ENCODE measurements around the gene DLEC1. TPM values are rescaled to one million over a fixed set of nuclear protein-coding genes. Genes with fewer than 3 reads are reported as not detected.

Gene DLEC1
- total RNA-seq, 4 donors from 2014 or later: 0.19 to 0.42 (median 0.37) TPM

DNA sequence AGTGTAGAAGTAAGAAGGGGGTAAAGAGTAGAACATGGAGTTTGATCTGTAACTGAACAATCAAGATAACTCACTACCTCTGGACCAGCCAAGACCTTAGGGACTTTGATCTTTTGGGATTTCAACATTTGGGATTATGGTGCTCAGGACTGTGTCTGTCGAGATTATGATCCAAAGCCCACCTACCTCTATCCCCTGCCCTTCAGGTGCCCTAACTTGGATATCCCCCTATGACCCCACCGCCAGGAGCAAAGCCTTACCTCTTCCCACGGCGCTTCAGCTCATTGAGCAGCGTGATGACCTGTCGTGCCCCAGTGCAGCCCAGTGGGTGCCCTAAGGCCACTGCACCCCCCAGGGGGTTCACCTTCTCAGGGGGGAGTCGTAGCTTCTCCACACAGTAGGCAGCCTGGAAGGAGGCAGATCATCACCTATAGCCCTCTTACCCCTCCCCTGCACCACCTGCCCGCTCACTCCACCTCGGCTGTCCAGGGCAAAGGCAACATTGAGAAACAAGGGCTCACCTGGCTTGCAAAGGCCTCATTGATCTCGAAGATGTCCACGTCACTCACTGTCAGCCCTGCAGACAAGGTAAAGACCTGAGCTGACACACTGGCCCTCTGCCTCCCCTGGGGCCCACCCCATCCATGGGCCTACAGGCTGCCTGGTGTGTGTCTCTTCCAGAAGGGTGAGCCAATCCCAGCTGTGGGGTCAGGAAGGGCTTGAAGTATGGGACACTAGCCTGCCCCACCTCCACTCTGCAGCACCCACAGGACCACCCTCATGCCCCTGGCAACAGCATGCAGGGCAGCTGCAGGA lies 86.5 kb downstream of the DLEC1 start:
- TF ChIP-seq EP300 (IDR thresholded peaks at IDR 0.05): no peak
- no peak for TF ChIP-seq CTCF (IDR thresholded peaks at IDR 0.05)
- TF ChIP-seq POLR2A (IDR thresholded peaks at IDR 0.05; ENCODE audit: low read depth): no peak
- TF ChIP-seq POLR2AphosphoS5 (IDR thresholded peaks at IDR 0.05): no peak
- Histone ChIP-seq H3K36me3 (peaks cover 56 to 100% (median 98%) of the 10 kb centered on the region in 4 donors), H3K27me3 (no peaks in the 10 kb centered on the region), H3K4me1 (peaks cover 0 to 19% (median 8%) of the 10 kb centered on the region in 4 donors), H3K27ac (replicated peaks in 1 of 4) (no peak overlapping the region), H3K9me3 (no peaks in the 10 kb centered on the region), H3K4me3 (no peak overlapping the region)
- 98% methylated on average over 10 of the region's 11 CpGs for WGBS
- intact Hi-C loops (cut with DNase I): no loop called here
- no peak for DNase-seq (ENCODE audit: extremely low spot score)

GRCh38 chr3:38126121-38126892 lies 87.3 kb downstream of the DLEC1 start:
- WGBS: 94% methylated on average over 5 of the region's 6 CpGs
- no peak for DNase-seq (ENCODE audit: extremely low spot score)

GRCh38 chr3:38127611-38128302 lies 88.7 kb downstream of the DLEC1 start:
- Histone ChIP-seq H3K4me1 (peaks cover 0 to 24% (median 7%) of the 10 kb centered on the region in 4 donors), H3K9me3 (no peaks in the 10 kb centered on the region), H3K27me3 (no peaks in the 10 kb centered on the region), H3K4me3 (no peak overlapping the region), H3K36me3 (peaks cover 55 to 100% (median 97%) of the 10 kb centered on the region in 4 donors), H3K27ac (replicated peaks in 1 of 4) (no peak overlapping the region)
- intact Hi-C loops (cut with DNase I): no loop called here
- no peak for DNase-seq (ENCODE audit: extremely low spot score)
- 98% methylated on average over 4 of the region's 4 CpGs for WGBS
- TF ChIP-seq POLR2AphosphoS5 (IDR thresholded peaks at IDR 0.05) (no peak), EP300 (IDR thresholded peaks at IDR 0.05) (no peak), CTCF (IDR thresholded peaks at IDR 0.05) (no peak), POLR2A (IDR thresholded peaks at IDR 0.05; ENCODE audit: low read depth) (no peak)

More at GRCh38 chr3:38126121-38126892, 87.3 kb downstream of the DLEC1 start:
- no peak overlapping the region for H3K4me3 ChIP-seq
- intact Hi-C loops (cut with DNase I): no loop called here
- H3K4me1 ChIP-seq: peaks cover 0 to 24% (median 7%) of the 10 kb centered on the region in 4 donors
- H3K27ac ChIP-seq (replicated peaks in 1 of 4): no peak overlapping the region
- H3K36me3 ChIP-seq: peaks cover 63 to 100% (median 98%) of the 10 kb centered on the region in 4 donors
- H3K27me3 ChIP-seq: no peaks in the 10 kb centered on the region
- no peaks in the 10 kb centered on the region for H3K9me3 ChIP-seq
- TF ChIP-seq POLR2AphosphoS5 (IDR thresholded peaks at IDR 0.05) (no peak), POLR2A (IDR thresholded peaks at IDR 0.05; ENCODE audit: low read depth) (no peak), EP300 (IDR thresholded peaks at IDR 0.05) (no peak), CTCF (IDR thresholded peaks at IDR 0.05) (no peak)

GRCh38 chr3:38128303-38128655 lies 89.3 kb downstream of the DLEC1 start:
- H3K9me3 ChIP-seq: no peaks in the 10 kb centered on the region
- intact Hi-C loops (cut with DNase I): no loop called here
- H3K4me3 ChIP-seq: no peak overlapping the region
- WGBS: 100% methylated on average over 1 of the region's 1 CpG
- TF ChIP-seq POLR2A (IDR thresholded peaks at IDR 0.05; ENCODE audit: low read depth): no peak
- H3K27ac ChIP-seq (replicated peaks in 1 of 4): no peak overlapping the region
- H3K36me3 ChIP-seq: peaks cover 50 to 100% (median 97%) of the 10 kb centered on the region in 4 donors
- H3K27me3 ChIP-seq: no peaks in the 10 kb centered on the region
- H3K4me1 ChIP-seq: peaks cover 0 to 24% (median 7%) of the 10 kb centered on the region in 4 donors
- DNase-seq (ENCODE audit: extremely low spot score): no peak

All from esophagus muscularis mucosa (tissue), 4 donors.